HEK293 (cell line): ENCODE results near the gene MEI1.
A peak's percentile ranks its signal among the peaks of the same experiment; 100 is the strongest.

Experiments
- CTCF ChIA-PET: fragments of 350-600 bp; formaldehyde crosslinking; extraction: SDS; loops from one replicate; lab custom pipeline; 2021; ENCODE audit warnings: antibody characterized with exemption; lab: Yijun Ruan, JAX
- POLR2A ChIA-PET: fragments of 300-600 bp; formaldehyde crosslinking; extraction: SDS; loops from one replicate; lab custom pipeline; 2020; ENCODE audit warnings: antibody characterized with exemption, inconsistent platforms; lab: Yijun Ruan, JAX
- H3K27ac ChIP-seq: fragments of 200-500 bp; sonication (Bioruptor generic); 2 replicates; pipeline ENCODE4 v1.5.1; 2014; ENCODE audit warnings: low read depth, low read length, control low read depth, inconsistent platforms; ENCODE audit errors: extremely low read depth
- H3K36me3 ChIP-seq, 2 experiments: fragments of 200-500 bp in 1 of 2; sonication (Bioruptor generic) in 1 of 2; 1 replicate in 1 of 2; 2 replicates in 1 of 2; pipeline ENCODE4 v1.5.1; 2014 to 2017; ENCODE audit warnings: inconsistent platforms in 2 of 2, low read length in 2 of 2; ENCODE audit not compliant: control insufficient read depth in 2 of 2, insufficient read depth in 1 of 2
- H3K4me1 ChIP-seq: fragments of 200-500 bp; sonication (Bioruptor generic); 2 replicates; pipeline ENCODE4 v1.5.1; 2014; ENCODE audit warnings: mild to moderate bottlenecking, low read length, inconsistent platforms; ENCODE audit not compliant: control insufficient read depth, insufficient read depth
- H3K4me3 ChIP-seq: 2 replicates; pipeline ENCODE4 v1.5.1; 2011; ENCODE audit warnings: low read depth, mild to moderate bottlenecking, control low read depth, low read length, moderate library complexity
- H3K9me3 ChIP-seq: fragments of 200-500 bp; sonication (Bioruptor generic); 2 replicates; pipeline ENCODE4 v1.5.1; 2014; ENCODE audit warnings: low read depth, low read length, inconsistent platforms; ENCODE audit not compliant: control insufficient read depth, insufficient read depth
- EGR2 ChIP-seq: fragments of 450-650 bp; formaldehyde crosslinking; IDR thresholded peaks from 2 replicates; pipeline ENCODE4 v1.5.1; 2016; ENCODE audit warnings: low read depth, missing biosample characterization, missing genetic modification characterization
- GLI4 ChIP-seq: fragments of 450-650 bp; formaldehyde crosslinking; IDR thresholded peaks from 2 replicates; pipeline ENCODE4 v1.5.1; 2016; ENCODE audit warnings: missing biosample characterization, missing genetic modification characterization
- HIC1 ChIP-seq: fragments of 450-650 bp; formaldehyde crosslinking; IDR thresholded peaks from 2 replicates; pipeline ENCODE4 v1.5.1; 2016; ENCODE audit warnings: missing biosample characterization, missing genetic modification characterization
- HOXC10 ChIP-seq: sonication (generic); formaldehyde crosslinking; IDR thresholded peaks from 2 replicates; pipeline ENCODE4 v1.8.1; 2023; ENCODE audit warnings: mild to moderate bottlenecking, missing genetic modification reagents
- KLF1 ChIP-seq: fragments of 450-650 bp; formaldehyde crosslinking; IDR thresholded peaks from 2 replicates; pipeline ENCODE4 v1.5.1; 2016; ENCODE audit warnings: missing biosample characterization, missing genetic modification characterization
- SP7 ChIP-seq: fragments of 450-650 bp; formaldehyde crosslinking; IDR thresholded peaks from 2 replicates; pipeline ENCODE4 v1.5.1; 2016; ENCODE audit warnings: missing biosample characterization, missing genetic modification characterization
- ZBTB49 ChIP-seq: fragments of 450-650 bp; formaldehyde crosslinking; IDR thresholded peaks from 2 replicates; pipeline ENCODE4 v1.5.1; 2016; ENCODE audit warnings: missing biosample characterization, missing genetic modification characterization, low read depth
- ZNF112 ChIP-seq: fragments of 450-650 bp; formaldehyde crosslinking; IDR thresholded peaks from 2 replicates; pipeline ENCODE4 v1.5.0; 2017; ENCODE audit warnings: missing biosample characterization, missing genetic modification characterization
- ZNF114 ChIP-seq: fragments of 450-650 bp; formaldehyde crosslinking; IDR thresholded peaks from 2 replicates; pipeline ENCODE4 v1.5.0; 2017; ENCODE audit warnings: missing biosample characterization, missing genetic modification characterization
- ZNF146 ChIP-seq: fragments of 450-650 bp; formaldehyde crosslinking; IDR thresholded peaks from 2 replicates; pipeline ENCODE4 v1.5.1; 2016; ENCODE audit warnings: missing biosample characterization, missing genetic modification characterization
- ZNF350 ChIP-seq: fragments of 450-650 bp; formaldehyde crosslinking; IDR thresholded peaks from 2 replicates; pipeline ENCODE4 v1.5.0; 2017; ENCODE audit warnings: missing biosample characterization, mild to moderate bottlenecking, missing genetic modification characterization
- ZNF391 ChIP-seq: fragments of 450-650 bp; formaldehyde crosslinking; IDR thresholded peaks from 2 replicates; pipeline ENCODE4 v1.5.1; 2016; ENCODE audit warnings: low read depth, missing biosample characterization, missing genetic modification characterization, borderline replicate concordance
- ZNF433 ChIP-seq: fragments of 450-650 bp; formaldehyde crosslinking; IDR thresholded peaks from 2 replicates; pipeline ENCODE4 v1.5.1; 2016; ENCODE audit warnings: missing biosample characterization, missing genetic modification characterization, low read depth
- ZNF514 ChIP-seq: fragments of 450-650 bp; formaldehyde crosslinking; IDR thresholded peaks from 2 replicates; pipeline ENCODE4 v1.5.1; 2016; ENCODE audit warnings: missing biosample characterization, missing genetic modification characterization
- ZNF549 ChIP-seq: fragments of 450-650 bp; IDR thresholded peaks from 2 replicates; pipeline ENCODE4 v1.5.1; 2018; ENCODE audit warnings: missing biosample characterization, missing genetic modification characterization, mild to moderate bottlenecking, inconsistent platforms, moderate library complexity
- ZNF626 ChIP-seq: fragments of 450-650 bp; sonication (Bioruptor Pico); formaldehyde crosslinking; IDR thresholded peaks from 2 replicates; pipeline ENCODE4 v1.5.1; 2018; ENCODE audit warnings: missing biosample characterization, missing genetic modification characterization, inconsistent platforms
- ZNF670 ChIP-seq: fragments of 450-650 bp; formaldehyde crosslinking; IDR thresholded peaks from 2 replicates; pipeline ENCODE4 v1.5.1; 2016; ENCODE audit warnings: missing biosample characterization, missing genetic modification characterization, low read depth
- ZNF692 ChIP-seq: fragments of 450-650 bp; formaldehyde crosslinking; IDR thresholded peaks from 2 replicates; pipeline ENCODE4 v1.5.1; 2016; ENCODE audit warnings: missing biosample characterization, missing genetic modification characterization
- ZNF792 ChIP-seq: fragments of 450-650 bp; formaldehyde crosslinking; IDR thresholded peaks from 2 replicates; pipeline ENCODE4 v1.5.1; 2016; ENCODE audit warnings: missing biosample characterization, missing genetic modification characterization

MEI1 gene

GRCh38 chr22:41782316-41782715, 83.0 kb downstream of the MEI1 start:
- ChIA-PET CTCF (interaction anchor here (0.7 to 4.0 kb wide), 4 partner anchors 9 to 85 kb away, joined by 3 to 26 read pairs (median 7); no protein-coding TSS in a partner anchor), POLR2A (interaction anchor here (5.1 kb wide), 1 partner anchor 17 kb away, joined by 61 read pairs; the partner anchor contains the start of gene CCDC134)
- Histone ChIP-seq H3K9me3 (no peaks in the 10 kb centered on the region), H3K4me1 (no peaks in the 10 kb centered on the region), H3K4me3 (no peak overlapping the region), H3K36me3 (no peaks in the 10 kb centered on the region), H3K27ac (no peak overlapping the region)
- TF ChIP-seq ZNF549 (tag by site-specific recombination), result no peak
- TF ChIP-seq HOXC10, result no peak
- TF ChIP-seq ZNF114 (tag by site-specific recombination), result no peak
- TF ChIP-seq ZNF433 (tag by site-specific recombination), result no peak
- TF ChIP-seq ZBTB49 (tag by site-specific recombination), result no peak
- TF ChIP-seq ZNF692 (tag by site-specific recombination), result no peak
- TF ChIP-seq ZNF350 (tag by site-specific recombination), result no peak
- TF ChIP-seq ZNF792 (tag by site-specific recombination), result no peak
- no peak for TF ChIP-seq ZNF514 (tag by site-specific recombination)
- TF ChIP-seq HIC1 (tag by site-specific recombination), result no peak
- TF ChIP-seq KLF1 (tag by site-specific recombination), result no peak
- TF ChIP-seq ZNF626 (tag by site-specific recombination), result no peak
- no peak for TF ChIP-seq GLI4 (tag by site-specific recombination)
- TF ChIP-seq ZNF112, result no peak
- TF ChIP-seq ZNF391 (tag by site-specific recombination), result no peak

- Histone ChIP-seq H3K4me3 (no peak overlapping the region), H3K36me3 (no peaks in the 10 kb centered on the region), H3K27ac (no peak overlapping the region), H3K9me3 (no peaks in the 10 kb centered on the region), H3K4me1 (no peaks in the 10 kb centered on the region)
- TF ChIP-seq EGR2, result 0 out of 2 replicates have a peak, but pooled peaks have one; percentile 13
- no peak for TF ChIP-seq SP7
- TF ChIP-seq ZNF670 (tag by site-specific recombination), result no peak
- TF ChIP-seq ZNF146, result no peak
- POLR2A ChIA-PET, result interaction anchor here (5.1 kb wide), 1 partner anchor 16 kb away, joined by 61 read pairs; the partner anchor contains the start of gene CCDC134
- CTCF ChIA-PET, result interaction anchor here (4.0 kb wide), 1 partner anchor 85 kb away, joined by 26 read pairs; no protein-coding TSS in a partner anchor
These were observed 83.4 kb downstream of the MEI1 start for GRCh38 chr22:41782751-41783150.
